GM23338 (cell line): ENCODE data around the gene F7.

ENCODE experiments used
- CREB1 ChIP-seq: fragments of 250-450 bp; sonication (Bioruptor Pico); IDR thresholded peaks from 2 replicates; pipeline ENCODE4 v1.5.0; 2020; ENCODE audit warnings: low read depth, mild to moderate bottlenecking, moderate library complexity
- EZH2 ChIP-seq: fragments of 200-600 bp; sonication (generic); IDR thresholded peaks from one replicate; pipeline ENCODE4 v1.8.0; 2017; ENCODE audit warnings: antibody characterized with exemption, mild to moderate bottlenecking, low read depth; ENCODE audit not compliant: unreplicated experiment
- TF ChIP-seq, protein P1 (sequence below), 2 experiments: fragments of 200-600 bp in 1 of 2; sonication (generic) in 1 of 2; conservative IDR thresholded peaks; 2 replicates each; pipeline versions ENCODE4 v1.5.1 to v1.6.1; 2016 to 2017; ENCODE audit warnings: antibody characterized with exemption in 2 of 2, low read depth in 2 of 2, mild to moderate bottlenecking in 2 of 2, moderate library complexity in 1 of 2

DNA sequence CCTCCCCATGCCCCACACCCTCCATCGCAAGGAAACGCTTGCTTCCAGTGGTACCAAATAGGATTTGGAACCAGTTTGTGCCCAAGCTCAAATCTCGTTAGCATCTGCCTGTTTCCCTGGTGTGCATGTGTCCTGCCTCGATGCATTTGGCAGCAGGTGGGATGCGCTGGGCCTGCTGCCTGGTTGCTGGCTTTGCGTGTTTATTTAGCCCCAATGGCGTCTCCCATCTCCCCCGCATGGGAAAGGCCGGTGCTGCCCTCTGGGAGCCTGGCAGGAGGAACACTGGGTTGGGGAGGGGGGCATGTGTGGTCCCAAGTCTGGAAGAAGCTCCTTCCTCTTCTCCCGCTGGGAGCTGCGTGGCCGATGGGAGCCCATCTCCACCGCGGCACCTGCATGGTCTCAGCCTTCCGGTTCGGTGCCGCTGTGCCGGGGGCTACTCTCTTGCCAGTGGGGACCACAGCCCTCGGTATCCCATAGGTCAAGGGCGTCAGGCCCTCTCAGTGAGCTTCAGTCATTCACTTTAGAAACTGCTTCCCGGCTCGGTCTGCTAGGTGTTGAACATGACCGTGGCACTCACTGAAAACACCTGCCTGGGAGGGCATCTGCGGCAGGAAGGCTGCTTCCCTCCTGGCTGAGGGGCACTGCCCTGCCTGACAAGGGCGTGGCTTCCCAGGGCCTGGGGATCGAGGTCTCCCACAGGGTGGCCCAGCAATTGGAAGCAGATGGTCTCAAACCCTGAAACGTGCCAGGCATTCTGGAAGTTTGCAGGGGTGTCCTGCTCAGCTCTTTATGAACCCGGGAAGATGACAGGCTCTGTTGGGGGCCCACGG, 11.8 kb upstream of the F7 start:
- TF ChIP-seq, protein P1, sequence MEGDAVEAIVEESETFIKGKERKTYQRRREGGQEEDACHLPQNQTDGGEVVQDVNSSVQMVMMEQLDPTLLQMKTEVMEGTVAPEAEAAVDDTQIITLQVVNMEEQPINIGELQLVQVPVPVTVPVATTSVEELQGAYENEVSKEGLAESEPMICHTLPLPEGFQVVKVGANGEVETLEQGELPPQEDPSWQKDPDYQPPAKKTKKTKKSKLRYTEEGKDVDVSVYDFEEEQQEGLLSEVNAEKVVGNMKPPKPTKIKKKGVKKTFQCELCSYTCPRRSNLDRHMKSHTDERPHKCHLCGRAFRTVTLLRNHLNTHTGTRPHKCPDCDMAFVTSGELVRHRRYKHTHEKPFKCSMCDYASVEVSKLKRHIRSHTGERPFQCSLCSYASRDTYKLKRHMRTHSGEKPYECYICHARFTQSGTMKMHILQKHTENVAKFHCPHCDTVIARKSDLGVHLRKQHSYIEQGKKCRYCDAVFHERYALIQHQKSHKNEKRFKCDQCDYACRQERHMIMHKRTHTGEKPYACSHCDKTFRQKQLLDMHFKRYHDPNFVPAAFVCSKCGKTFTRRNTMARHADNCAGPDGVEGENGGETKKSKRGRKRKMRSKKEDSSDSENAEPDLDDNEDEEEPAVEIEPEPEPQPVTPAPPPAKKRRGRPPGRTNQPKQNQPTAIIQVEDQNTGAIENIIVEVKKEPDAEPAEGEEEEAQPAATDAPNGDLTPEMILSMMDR (conservative IDR thresholded peaks at IDR 0.05; ENCODE audit: low read depth in 2 of 2) = no peak
- TF ChIP-seq EZH2 = no peak
- no peak for TF ChIP-seq CREB1
